ENCODE results near the gene PRICKLE4. TPM values are rescaled to one million over a fixed set of nuclear protein-coding genes. Genes with fewer than 3 reads are reported as not detected.

Gene PRICKLE4
- total and polyA plus RNA-seq, 2 of the 4 experiments (the other 2 are of a cell fraction): 0.72 TPM; not detected in 1

GRCh38 chr6:41748542-41748941 is 32.0 kb upstream of the PRICKLE4 start:
- DNase-seq (peak; percentile 41), ATAC-seq (ENCODE audit: low read depth) (0 out of 2 replicates have a peak, but pooled peaks have one; percentile 48)
- CTCF ChIA-PET: no interaction called here
- dilution Hi-C loops (cut with HindIII; ENCODE audit: low sequenced_read_pairs, unreplicated experiment) (no loop called here), intact Hi-C loops (cut with micrococcal nuclease) (no loop called here), in situ Hi-C loops (cut with MboI; ENCODE audit: low sequenced_read_pairs) (no loop called here)
- H3K27me3 ChIP-seq (ENCODE audit: control insufficient read depth, insufficient read depth, low read length): peaks cover 13% of the 10 kb centered on the region
- no peak overlapping the region for H3K4me2 ChIP-seq (ENCODE audit: low read depth, low read length)
- H2AK9ac ChIP-seq (replicated peaks; ENCODE audit: low read depth, low read length, poor library complexity): no peak overlapping the region
- H2AK5ac ChIP-seq (ENCODE audit: low read depth, low read length): no peak overlapping the region
- no peak overlapping the region for H3K56ac ChIP-seq (ENCODE audit: extremely low read depth, insufficient read depth, low read length)
- no peak overlapping the region for H2BK15ac ChIP-seq (ENCODE audit: low read depth, low read length)
- no peak overlapping the region for H3K18ac ChIP-seq (ENCODE audit: low read depth, low read length)
- H4K5ac ChIP-seq (ENCODE audit: low read depth, low read length): no peak overlapping the region
- H3K9me1 ChIP-seq (ENCODE audit: insufficient read depth, low read length): no peaks in the 10 kb centered on the region
- H2BK20ac ChIP-seq (ENCODE audit: low read depth, low read length): no peak overlapping the region
- no peaks in the 10 kb centered on the region for H3K36me3 ChIP-seq (ENCODE audit: control insufficient read depth, insufficient read depth, low read length)
- H4K20me1 ChIP-seq (ENCODE audit: insufficient read depth, low read length): no peaks in the 10 kb centered on the region
- no peak overlapping the region for H3K9ac ChIP-seq (ENCODE audit: low read depth, low read length)
- no peak overlapping the region for H4K91ac ChIP-seq (ENCODE audit: insufficient read depth, low read depth, low read length)
- H3K4me3 ChIP-seq (ENCODE audit: insufficient read depth, low read depth, low read length): no peak overlapping the region
- POLR2A ChIA-PET (ENCODE audit: unreplicated experiment): no interaction called here
- no peaks in the 10 kb centered on the region for H3K9me3 ChIP-seq (ENCODE audit: control insufficient read depth, insufficient read depth, low read length)
- H2BK120ac ChIP-seq (ENCODE audit: low read depth, low read length): no peak overlapping the region
- no peak overlapping the region for H4K8ac ChIP-seq (ENCODE audit: low read depth in 2 of 2, low read length in 2 of 2)
- no peak overlapping the region for H3K27ac ChIP-seq (ENCODE audit: insufficient read depth, low read length)
- no peak overlapping the region for H2AFZ ChIP-seq (replicated peaks; ENCODE audit: low read length, poor library complexity)
- TF ChIP-seq NFE2L2 (IDR thresholded peaks at IDR 0.05; ENCODE audit: low read depth, low read length) (no peak), MXI1 (IDR thresholded peaks at IDR 0.05; ENCODE audit: borderline replicate concordance, low read depth, low read length) (no peak), MAZ (IDR thresholded peaks at IDR 0.05; ENCODE audit: borderline replicate concordance, low read depth, low read length) (no peak), RCOR1 (IDR thresholded peaks at IDR 0.05; ENCODE audit: insufficient replicate concordance, low read length) (no peak), FOS (IDR thresholded peaks at IDR 0.05; ENCODE audit: low read depth, low read length) (no peak), RFX5 (IDR thresholded peaks at IDR 0.05; ENCODE audit: low read depth, low read length) (no peak), ELK1 (IDR thresholded peaks at IDR 0.05; ENCODE audit: borderline replicate concordance, low read depth, low read length) (no peak), MAFK (IDR thresholded peaks at IDR 0.05; ENCODE audit: low read depth, low read length) (no peak)
- H3K4me1 ChIP-seq (ENCODE audit: control insufficient read depth, insufficient read depth, low read length): no peaks in the 10 kb centered on the region
- BruUV-seq (replicated peaks): no TSS peak
- no peak overlapping the region for H3K23ac ChIP-seq (ENCODE audit: low read depth, low read length)
- no peaks in the 10 kb centered on the region for H3K79me1 ChIP-seq (ENCODE audit: low read depth in 1 of 2, low read length in 2 of 2)
- H3K4ac ChIP-seq (ENCODE audit: low read depth, low read length): no peak overlapping the region
- no peak overlapping the region for H3K14ac ChIP-seq (replicated peaks; ENCODE audit: low read depth, low read length)
- no peak overlapping the region for H2BK5ac ChIP-seq (ENCODE audit: low read depth, low read length, poor library complexity, severe bottlenecking)
- no CpG with 5 or more reads among the region's 3 CpGs for WGBS, 2 experiments (ENCODE audit: extremely low coverage in 2 of 2, insufficient read length in 1 of 2)
